Upper lobe of left lung (tissue), 4 donors: Measurements from ENCODE around the gene ADAMTS14.

Experiments
- POLR2A ChIP-seq, 4 donors: fragments of 450-650 bp; IDR thresholded peaks; one replicate each; pipeline ENCODE4 v1.5.1; 2016 to 2017; ENCODE audit warnings: antibody characterized with exemption in 4 of 4, mild to moderate bottlenecking in 2 of 4
- POLR2AphosphoS5 ChIP-seq, 2 donors: sonication (generic); formaldehyde crosslinking; IDR thresholded peaks; one replicate each; pipeline ENCODE4 v1.5.1; 2017; ENCODE audit warnings: antibody characterized with exemption in 2 of 2
- TF ChIP-seq, protein P1 (sequence below), 6 experiments: fragments of 450-650 bp in 4 of 6; fragments of 200-600 bp in 2 of 6; sonication (generic) in 2 of 6; IDR thresholded peaks; one replicate each; pipeline ENCODE4 v1.5.1; 2016 to 2019; ENCODE audit warnings: antibody characterized with exemption in 6 of 6

DNA sequence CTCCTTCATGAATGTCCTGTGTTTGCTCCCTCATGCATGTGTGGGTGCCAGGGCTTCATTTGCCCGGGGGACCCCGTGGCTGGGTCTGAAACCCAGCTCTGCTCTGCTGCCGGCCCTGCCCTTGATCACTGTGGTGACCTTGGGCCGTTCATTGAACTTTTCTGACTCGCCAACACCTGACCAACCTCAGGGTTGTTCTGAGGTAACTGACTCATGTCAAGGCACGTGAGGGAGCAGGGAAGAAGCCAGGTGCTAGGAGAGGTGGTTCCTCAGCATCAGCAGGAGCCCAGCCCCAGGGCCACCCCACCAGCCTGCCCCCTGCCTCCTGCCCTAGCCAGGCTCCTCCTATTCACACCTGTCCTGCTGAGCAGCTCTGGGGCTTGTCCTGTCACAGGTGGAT lies 64.9 kb downstream of the ADAMTS14 start:
- TF ChIP-seq, protein P1, sequence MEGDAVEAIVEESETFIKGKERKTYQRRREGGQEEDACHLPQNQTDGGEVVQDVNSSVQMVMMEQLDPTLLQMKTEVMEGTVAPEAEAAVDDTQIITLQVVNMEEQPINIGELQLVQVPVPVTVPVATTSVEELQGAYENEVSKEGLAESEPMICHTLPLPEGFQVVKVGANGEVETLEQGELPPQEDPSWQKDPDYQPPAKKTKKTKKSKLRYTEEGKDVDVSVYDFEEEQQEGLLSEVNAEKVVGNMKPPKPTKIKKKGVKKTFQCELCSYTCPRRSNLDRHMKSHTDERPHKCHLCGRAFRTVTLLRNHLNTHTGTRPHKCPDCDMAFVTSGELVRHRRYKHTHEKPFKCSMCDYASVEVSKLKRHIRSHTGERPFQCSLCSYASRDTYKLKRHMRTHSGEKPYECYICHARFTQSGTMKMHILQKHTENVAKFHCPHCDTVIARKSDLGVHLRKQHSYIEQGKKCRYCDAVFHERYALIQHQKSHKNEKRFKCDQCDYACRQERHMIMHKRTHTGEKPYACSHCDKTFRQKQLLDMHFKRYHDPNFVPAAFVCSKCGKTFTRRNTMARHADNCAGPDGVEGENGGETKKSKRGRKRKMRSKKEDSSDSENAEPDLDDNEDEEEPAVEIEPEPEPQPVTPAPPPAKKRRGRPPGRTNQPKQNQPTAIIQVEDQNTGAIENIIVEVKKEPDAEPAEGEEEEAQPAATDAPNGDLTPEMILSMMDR (IDR thresholded peaks at IDR 0.05), result no peak
- TF ChIP-seq POLR2AphosphoS5 (IDR thresholded peaks at IDR 0.05), result no peak
- no peak for TF ChIP-seq POLR2A (IDR thresholded peaks at IDR 0.05)
